ENCODE results near the gene CCDC154. TPM values are rescaled to one million over a fixed set of nuclear protein-coding genes. Genes with fewer than 3 reads are reported as not detected.

CCDC154 gene
- total RNA-seq, 4 donors from 2014 or later: 0.17 to 0.58 (median 0.42) TPM; not detected in 1

DNA sequence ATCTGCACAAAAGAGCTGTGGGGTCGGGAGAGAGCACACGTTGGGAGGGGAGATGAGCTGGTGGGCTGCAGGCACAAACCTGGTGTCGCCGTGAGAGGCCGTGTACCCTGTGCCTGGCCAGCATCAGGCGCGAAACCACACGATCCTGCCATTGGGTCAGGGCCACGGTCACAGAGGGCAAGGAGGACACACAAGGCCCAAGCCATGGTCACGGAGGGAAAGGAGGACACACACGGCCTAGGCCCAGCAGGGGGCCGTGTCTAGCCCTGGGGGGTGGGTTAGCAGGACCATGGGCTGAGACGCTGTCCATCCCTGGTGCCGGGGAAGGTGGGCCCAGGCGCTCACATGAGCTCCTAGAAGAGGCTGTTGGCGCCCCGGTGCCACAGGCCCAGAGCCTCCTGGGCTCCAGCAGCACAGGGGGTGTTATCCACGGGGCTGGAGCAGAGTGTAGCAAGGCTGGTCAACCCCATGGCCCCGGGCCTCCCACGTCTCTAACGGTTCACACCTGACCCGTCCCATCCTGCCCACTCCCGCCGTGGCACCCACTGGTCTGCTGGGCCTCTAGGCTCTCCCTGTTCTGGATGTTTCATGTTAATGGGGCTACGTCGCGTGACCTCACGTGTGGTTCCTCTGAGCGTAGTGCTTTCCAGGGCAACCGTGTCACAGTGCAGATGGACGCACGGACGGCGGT lies 7.5 kb upstream of the CCDC154 start:
- intact Hi-C loops (cut with DNase I): no loop called here
- 91% methylated on average over 17 of the region's 34 CpGs for WGBS
- no peaks in the 10 kb centered on the region for H3K27me3 ChIP-seq

GRCh38 chr16:1450841-1451240 lies 6.5 kb upstream of the CCDC154 start:
- H3K36me3 ChIP-seq: peaks cover 58 to 100% (median 100%) of the 10 kb centered on the region in 4 donors

More for the DNA sequence above, 7.5 kb upstream of the CCDC154 start:
- Histone ChIP-seq H3K36me3 (peaks cover 68 to 100% (median 100%) of the 10 kb centered on the region in 4 donors), H3K4me3 (no peak overlapping the region), H3K27ac (replicated peaks in 1 of 4) (no peak overlapping the region), H3K9me3 (no peaks in the 10 kb centered on the region), H3K4me1 (no peaks in the 10 kb centered on the region)
- TF ChIP-seq POLR2AphosphoS5 (IDR thresholded peaks at IDR 0.05) (no peak), POLR2A (IDR thresholded peaks at IDR 0.05; ENCODE audit: low read depth) (no peak), EP300 (IDR thresholded peaks at IDR 0.05) (no peak), CTCF (IDR thresholded peaks at IDR 0.05) (no peak)
- DNase-seq (ENCODE audit: extremely low spot score): no peak

DNA sequence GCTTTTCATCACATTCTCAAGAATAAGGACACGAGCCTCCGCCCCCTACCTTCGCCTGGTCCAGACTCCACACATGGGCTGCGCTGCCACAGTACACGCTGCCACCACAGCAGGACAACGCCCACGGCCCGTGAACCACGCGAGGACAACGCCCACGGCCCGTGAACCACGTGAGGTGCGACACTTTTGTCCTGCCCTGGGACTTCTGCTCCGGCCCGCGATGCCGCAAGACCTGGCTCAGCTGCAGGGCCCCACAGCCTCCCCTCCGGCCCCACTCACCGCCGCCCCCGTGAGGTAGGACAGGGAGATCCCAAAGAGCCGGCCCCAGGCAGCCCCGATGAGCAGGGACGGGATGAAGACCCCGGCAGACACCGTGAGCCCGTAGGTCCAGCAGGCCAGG lies 5.9 kb upstream of the CCDC154 start:
- Histone ChIP-seq H3K27ac (replicated peaks in 1 of 4) (no peak overlapping the region), H3K4me3 (no peak overlapping the region), H3K4me1 (no peaks in the 10 kb centered on the region), H3K27me3 (no peaks in the 10 kb centered on the region), H3K9me3 (no peaks in the 10 kb centered on the region), H3K36me3 (peaks cover 54 to 100% (median 100%) of the 10 kb centered on the region in 4 donors)
- DNase-seq (ENCODE audit: extremely low spot score): no peak
- intact Hi-C loops (cut with DNase I): no loop called here
- TF ChIP-seq CTCF (IDR thresholded peaks at IDR 0.05) (no peak), POLR2AphosphoS5 (IDR thresholded peaks at IDR 0.05) (no peak), EP300 (IDR thresholded peaks at IDR 0.05) (no peak), POLR2A (IDR thresholded peaks at IDR 0.05; ENCODE audit: low read depth) (no peak)
- WGBS: 91% methylated on average over 28 of the region's 29 CpGs

More at GRCh38 chr16:1450841-1451240, 6.5 kb upstream of the CCDC154 start:
- intact Hi-C loops (cut with DNase I): no loop called here
- H3K27ac ChIP-seq (replicated peaks in 1 of 4): no peak overlapping the region
- H3K27me3 ChIP-seq: no peaks in the 10 kb centered on the region
- WGBS: no CpG with 5 or more reads among the region's 21 CpGs
- DNase-seq (ENCODE audit: extremely low spot score): no peak
- TF ChIP-seq POLR2AphosphoS5 (IDR thresholded peaks at IDR 0.05) (no peak), CTCF (IDR thresholded peaks at IDR 0.05) (no peak), EP300 (IDR thresholded peaks at IDR 0.05) (no peak), POLR2A (IDR thresholded peaks at IDR 0.05; ENCODE audit: low read depth) (no peak)
- H3K4me1 ChIP-seq: no peaks in the 10 kb centered on the region
- no peak overlapping the region for H3K4me3 ChIP-seq
- H3K9me3 ChIP-seq: no peaks in the 10 kb centered on the region

DNA sequence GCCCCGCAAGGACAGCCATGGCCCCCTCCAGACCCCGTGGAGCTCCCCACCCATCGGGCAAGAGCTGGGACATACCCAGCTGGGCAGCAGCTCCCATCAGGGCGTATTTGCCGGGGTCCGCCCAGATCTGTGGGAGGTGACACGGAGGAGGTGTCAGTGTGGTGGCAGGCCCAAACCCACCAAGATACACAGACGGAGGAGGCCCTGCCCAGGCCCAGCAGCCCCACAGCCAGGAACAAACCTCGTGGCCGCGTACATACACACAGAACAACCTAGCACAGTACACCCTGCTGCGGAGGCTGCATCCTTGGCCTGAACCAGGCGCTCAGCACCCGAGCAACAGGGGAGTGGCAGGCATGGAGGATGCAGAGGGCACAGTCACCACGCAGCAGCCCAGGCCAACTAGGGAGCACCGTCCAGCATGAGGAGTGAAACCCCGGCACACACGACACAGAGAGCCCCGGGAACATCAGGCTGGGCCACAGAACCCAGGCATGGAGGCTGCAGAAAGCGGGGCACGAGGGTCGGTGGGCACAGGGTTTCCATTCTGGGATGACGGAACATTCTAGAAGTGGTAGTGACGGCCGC lies 4.9 kb upstream of the CCDC154 start:
- no peaks in the 10 kb centered on the region for H3K27me3 ChIP-seq
- intact Hi-C loops (cut with DNase I): no loop called here
- no peaks in the 10 kb centered on the region for H3K4me1 ChIP-seq
- DNase-seq (ENCODE audit: extremely low spot score): no peak
- no peaks in the 10 kb centered on the region for H3K9me3 ChIP-seq
- no peak for TF ChIP-seq EP300 (IDR thresholded peaks at IDR 0.05)
- H3K4me3 ChIP-seq: no peak overlapping the region
- no peak overlapping the region for H3K27ac ChIP-seq (replicated peaks in 1 of 4)
- H3K36me3 ChIP-seq: peaks cover 45 to 95% (median 92%) of the 10 kb centered on the region in 4 donors
- 86% methylated on average over 17 of the region's 25 CpGs for WGBS

GRCh38 chr16:1448536-1449116 lies 4.3 kb upstream of the CCDC154 start:
- H3K4me1 ChIP-seq: no peaks in the 10 kb centered on the region
- DNase-seq (ENCODE audit: extremely low spot score): no peak
- no peaks in the 10 kb centered on the region for H3K27me3 ChIP-seq
- peaks cover 38 to 89% (median 86%) of the 10 kb centered on the region in 4 donors for H3K36me3 ChIP-seq
- 98% methylated on average over 11 of the region's 30 CpGs for WGBS
- H3K9me3 ChIP-seq: no peaks in the 10 kb centered on the region
- TF ChIP-seq POLR2A (IDR thresholded peaks at IDR 0.05; ENCODE audit: low read depth) (no peak), POLR2AphosphoS5 (IDR thresholded peaks at IDR 0.05) (no peak), EP300 (IDR thresholded peaks at IDR 0.05) (no peak), CTCF (IDR thresholded peaks at IDR 0.05) (no peak)
- H3K27ac ChIP-seq (replicated peaks in 1 of 4): no peak overlapping the region
- intact Hi-C loops (cut with DNase I): no loop called here
- no peak overlapping the region for H3K4me3 ChIP-seq

Measured in esophagus muscularis mucosa (tissue), 4 donors.